SK-N-SH treated with all-trans-retinoic acid at 6 μM for 48 hours (cell line): ENCODE measurements around the gene CELA3A.
"Not testable (repeated sequence)": the region's sequence is repeated elsewhere in the genome, so short reads cannot be mapped to it uniquely, and the experiment has no call there.

ENCODE experiments used
- ARNTL ChIP-seq: fragments of 450-650 bp; formaldehyde crosslinking; IDR thresholded peaks from 2 replicates; pipeline ENCODE4 v1.5.0; 2020; ENCODE audit warnings: low read depth, mild to moderate bottlenecking, moderate library complexity, borderline replicate concordance
- BACH2 ChIP-seq: fragments of 250-450 bp; sonication (Bioruptor Pico); IDR thresholded peaks from 2 replicates; pipeline ENCODE4 v1.9.0; 2021; ENCODE audit warnings: mild to moderate bottlenecking, borderline replicate concordance
- CSDC2 ChIP-seq: fragments of 250-450 bp; sonication (Bioruptor Pico); IDR thresholded peaks from 2 replicates; pipeline ENCODE4 v1.5.0; 2020; ENCODE audit warnings: mild to moderate bottlenecking, moderate library complexity
- GLIS3 ChIP-seq: fragments of 250-450 bp; sonication (Bioruptor Pico); IDR thresholded peaks from 2 replicates; pipeline ENCODE4 v1.5.0; 2020; ENCODE audit warnings: mild to moderate bottlenecking, moderate library complexity
- ISL1 ChIP-seq: fragments of 250-450 bp; sonication (Bioruptor Pico); IDR thresholded peaks from 2 replicates; pipeline ENCODE4 v2.1.2; 2022; ENCODE audit warnings: mild to moderate bottlenecking, moderate library complexity
- PATZ1 ChIP-seq: fragments of 250-450 bp; sonication (Bioruptor Pico); IDR thresholded peaks from 2 replicates; pipeline ENCODE4 v1.8.0; 2020; ENCODE audit warnings: mild to moderate bottlenecking, moderate library complexity, borderline replicate concordance
- SNAI2 ChIP-seq: fragments of 250-450 bp; sonication (Bioruptor Pico); IDR thresholded peaks from 2 replicates; pipeline ENCODE4 v1.5.0; 2020; ENCODE audit warnings: mild to moderate bottlenecking, moderate library complexity
- ZC3H10 ChIP-seq: fragments of 250-450 bp; sonication (Bioruptor Pico); IDR thresholded peaks from 2 replicates; pipeline ENCODE4 v1.5.1; 2021; ENCODE audit warnings: mild to moderate bottlenecking, moderate library complexity
- ZFP3 ChIP-seq: fragments of 250-450 bp; sonication (Bioruptor Pico); IDR thresholded peaks from 2 replicates; pipeline ENCODE4 v1.5.0; 2020; ENCODE audit warnings: mild to moderate bottlenecking, moderate library complexity
- ZFP30 ChIP-seq: fragments of 450-650 bp; formaldehyde crosslinking; IDR thresholded peaks from 2 replicates; pipeline ENCODE4 v1.5.0; 2022; ENCODE audit warnings: mild to moderate bottlenecking, moderate library complexity
- ZNF8 ChIP-seq: fragments of 450-650 bp; formaldehyde crosslinking; IDR thresholded peaks from 2 replicates; pipeline ENCODE4 v1.5.0; 2020; ENCODE audit warnings: mild to moderate bottlenecking, moderate library complexity

- TF ChIP-seq ZFP30 (CRISPR knock-in tag); PATZ1; CSDC2 (CRISPR knock-in tag); ARNTL; SNAI2 (CRISPR knock-in tag); GLIS3; ZC3H10 (CRISPR knock-in tag); BACH2 (CRISPR knock-in tag); ZFP3; ISL1 (CRISPR knock-in tag); ZNF8 (CRISPR knock-in tag): not testable (repeated sequence)
Measured at GRCh38 chr1:21982122-21982521, 19.3 kb upstream of the CELA3A start.
